ENCODE results near the gene CORO1C. TPM values are rescaled to one million over a fixed set of nuclear protein-coding genes. Genes with fewer than 3 reads are reported as not detected.
"Not testable (repeated sequence)": the region's sequence is repeated elsewhere in the genome, so short reads cannot be mapped to it uniquely, and the experiment has no call there.

The CORO1C gene
- total RNA-seq, 1 donor from 2014 or later: 285 TPM

GRCh38 chr12:108633534-108634248 is 97.6 kb downstream of the CORO1C start, which contains the start of gene SELPLG:
Gene SELPLG, minus strand, starts transcription at chr12:108633894. Its CDS starts 9,587 bp downstream, at chr12:108624307.
- peaks cover 2% of the 10 kb centered on the region for H3K27me3 Mint-ChIP-seq (ENCODE audit: unreplicated experiment)
- no peak within 1 kb of the TSS for H3K4me3 Mint-ChIP-seq (ENCODE audit: unreplicated experiment)
- H3K9me3 Mint-ChIP-seq (ENCODE audit: unreplicated experiment): peaks cover 6% of the 10 kb centered on the region
- no peak for DNase-seq
- no peak for TF ChIP-seq CTCF (IDR thresholded peaks at IDR 0.05; ENCODE audit: partially characterized antibody, unreplicated experiment)
- peaks cover 26% of the 10 kb centered on the region for H3K4me1 Mint-ChIP-seq (ENCODE audit: low read depth, unreplicated experiment)
- no peaks in the 10 kb centered on the region for H3K36me3 Mint-ChIP-seq (ENCODE audit: unreplicated experiment)
- H3K27ac Mint-ChIP-seq (ENCODE audit: unreplicated experiment): no peak within 1 kb of the TSS

- no peak for TF ChIP-seq CTCF (IDR thresholded peaks at IDR 0.05; ENCODE audit: partially characterized antibody, unreplicated experiment)
- Mint-ChIP-seq H3K4me1 (ENCODE audit: low read depth, unreplicated experiment) (peaks cover 21% of the 10 kb centered on the region), H3K36me3 (ENCODE audit: unreplicated experiment) (no peaks in the 10 kb centered on the region), H3K27me3 (ENCODE audit: unreplicated experiment) (peaks cover 2% of the 10 kb centered on the region), H3K9me3 (ENCODE audit: unreplicated experiment) (peaks cover 6% of the 10 kb centered on the region), H3K4me3 (ENCODE audit: unreplicated experiment) (no peak overlapping the region), H3K27ac (ENCODE audit: unreplicated experiment) (no peak overlapping the region)
- no peak for DNase-seq
Measured at GRCh38 chr12:108633081-108633533, 98.2 kb downstream of the CORO1C start.

GRCh38 chr12:108631261-108631660 is 100.1 kb downstream of the CORO1C start:
- not testable (repeated sequence) for H3K36me3 Mint-ChIP-seq (ENCODE audit: unreplicated experiment); H3K4me3 Mint-ChIP-seq (ENCODE audit: unreplicated experiment); H3K9me3 Mint-ChIP-seq (ENCODE audit: unreplicated experiment)

GRCh38 chr12:108630481-108631207 is 100.7 kb downstream of the CORO1C start:
- no peak for TF ChIP-seq CTCF (IDR thresholded peaks at IDR 0.05; ENCODE audit: partially characterized antibody, unreplicated experiment)
- no peak for DNase-seq
- peaks cover 4% of the 10 kb centered on the region for H3K9me3 Mint-ChIP-seq (ENCODE audit: unreplicated experiment)
- H3K4me3 Mint-ChIP-seq (ENCODE audit: unreplicated experiment): no peak overlapping the region
- peaks cover 14% of the 10 kb centered on the region for H3K4me1 Mint-ChIP-seq (ENCODE audit: low read depth, unreplicated experiment)
- peaks cover 2% of the 10 kb centered on the region for H3K27me3 Mint-ChIP-seq (ENCODE audit: unreplicated experiment)
- no peaks in the 10 kb centered on the region for H3K36me3 Mint-ChIP-seq (ENCODE audit: unreplicated experiment)
- peak overlapping the region; percentile 33 for H3K27ac Mint-ChIP-seq (ENCODE audit: unreplicated experiment)

More at GRCh38 chr12:108631261-108631660, 100.1 kb downstream of the CORO1C start:
- H3K27me3 Mint-ChIP-seq (ENCODE audit: unreplicated experiment); DNase-seq; H3K27ac Mint-ChIP-seq (ENCODE audit: unreplicated experiment): not testable (repeated sequence)
- H3K4me1 Mint-ChIP-seq (ENCODE audit: low read depth, unreplicated experiment): peaks cover 16% of the 10 kb centered on the region

- H3K27ac Mint-ChIP-seq (ENCODE audit: unreplicated experiment): peak overlapping the region; percentile 33
- TF ChIP-seq CTCF (IDR thresholded peaks at IDR 0.05; ENCODE audit: partially characterized antibody, unreplicated experiment): no peak
- peaks cover 4% of the 10 kb centered on the region for H3K9me3 Mint-ChIP-seq (ENCODE audit: unreplicated experiment)
- H3K4me1 Mint-ChIP-seq (ENCODE audit: low read depth, unreplicated experiment): peaks cover 14% of the 10 kb centered on the region
- DNase-seq: peak; percentile 55
- H3K36me3 Mint-ChIP-seq (ENCODE audit: unreplicated experiment): no peaks in the 10 kb centered on the region
- peaks cover 2% of the 10 kb centered on the region for H3K27me3 Mint-ChIP-seq (ENCODE audit: unreplicated experiment)
- no peak overlapping the region for H3K4me3 Mint-ChIP-seq (ENCODE audit: unreplicated experiment)
Measured at GRCh38 chr12:108629824-108630476, 101.4 kb downstream of the CORO1C start.
